GM10248 (cell line): ENCODE results near the gene STAB1.

ENCODE experiments used
- CTCF ChIA-PET: fragments of 300-600 bp; sonication (Branson Sonifier 250); formaldehyde crosslinking; extraction: SDS; loops from one replicate; lab custom pipeline; 2021; ENCODE audit warnings: antibody characterized with exemption; lab: Yijun Ruan, JAX
- POLR2A ChIA-PET: fragments of 350-650 bp; sonication (Branson Sonifier 250); formaldehyde crosslinking; extraction: SDS; loops from one replicate; lab custom pipeline; 2020; ENCODE audit warnings: antibody characterized with exemption; lab: Yijun Ruan, JAX
- DNase-seq: peaks from one replicate; pipeline ENCODE4 v3.0.0; 2012; ENCODE audit errors: extremely low spot score
- TF ChIP-seq, protein P1 (sequence below): IDR thresholded peaks from 2 replicates; pipeline ENCODE4 v1.5.1; 2012; ENCODE audit warnings: mild to moderate bottlenecking, low read depth; ENCODE audit errors: extremely low read depth, missing control alignments, control extremely low read depth

The STAB1 gene

DNA sequence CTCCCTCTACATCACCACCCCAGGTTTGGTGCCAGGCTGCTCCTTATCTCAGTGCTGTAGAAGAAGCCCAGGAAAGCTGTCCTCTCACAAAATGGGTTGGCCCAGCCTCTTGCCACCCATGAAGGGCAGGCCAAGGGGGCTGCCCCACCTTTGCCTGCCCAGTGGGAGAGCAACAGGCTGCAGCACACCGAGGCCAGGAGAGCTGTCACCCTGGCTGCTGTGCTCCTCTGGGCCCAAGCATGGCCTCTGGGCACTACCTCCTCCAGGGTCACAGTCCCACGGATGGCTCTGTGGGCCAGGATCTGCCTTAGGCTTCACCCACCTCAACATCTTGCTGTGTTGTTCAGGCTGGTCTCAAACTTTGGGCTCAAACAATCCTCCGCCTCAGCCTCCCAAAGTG, 6.4 kb upstream of the STAB1 start:
- ChIA-PET POLR2A (no interaction called here), CTCF (interaction anchor here (0.9 to 1.8 kb wide), 4 partner anchors 15 to 77 kb away, joined by 3 to 6 read pairs (median 3); no protein-coding TSS in a partner anchor)
- no peak for DNase-seq

DNA sequence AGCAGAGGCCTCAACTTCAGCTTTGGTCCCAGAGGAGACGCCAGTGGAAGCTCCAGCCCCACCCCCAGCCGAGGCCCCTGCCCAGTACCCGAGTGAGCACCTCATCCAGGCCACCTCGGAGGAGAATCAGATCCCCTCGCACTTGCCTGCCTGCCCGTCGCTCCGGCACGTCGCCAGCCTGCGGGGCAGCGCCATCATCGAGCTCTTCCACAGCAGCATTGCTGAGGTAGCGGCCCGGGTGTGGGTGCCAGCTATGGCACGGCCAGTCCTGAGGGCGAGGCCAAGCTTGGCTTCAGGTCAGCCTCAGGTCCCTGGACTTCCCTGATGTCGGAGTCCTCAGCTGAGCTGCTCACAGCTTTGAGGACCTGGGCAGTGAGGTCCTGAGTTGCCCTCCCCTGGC, 5.7 kb upstream of the STAB1 start:
- ChIA-PET CTCF (interaction anchor here (0.9 to 1.4 kb wide), 4 partner anchors 16 to 43 kb away, joined by 3 to 5 read pairs (median 3); no protein-coding TSS in a partner anchor), POLR2A (no interaction called here)
- TF ChIP-seq, protein P1, sequence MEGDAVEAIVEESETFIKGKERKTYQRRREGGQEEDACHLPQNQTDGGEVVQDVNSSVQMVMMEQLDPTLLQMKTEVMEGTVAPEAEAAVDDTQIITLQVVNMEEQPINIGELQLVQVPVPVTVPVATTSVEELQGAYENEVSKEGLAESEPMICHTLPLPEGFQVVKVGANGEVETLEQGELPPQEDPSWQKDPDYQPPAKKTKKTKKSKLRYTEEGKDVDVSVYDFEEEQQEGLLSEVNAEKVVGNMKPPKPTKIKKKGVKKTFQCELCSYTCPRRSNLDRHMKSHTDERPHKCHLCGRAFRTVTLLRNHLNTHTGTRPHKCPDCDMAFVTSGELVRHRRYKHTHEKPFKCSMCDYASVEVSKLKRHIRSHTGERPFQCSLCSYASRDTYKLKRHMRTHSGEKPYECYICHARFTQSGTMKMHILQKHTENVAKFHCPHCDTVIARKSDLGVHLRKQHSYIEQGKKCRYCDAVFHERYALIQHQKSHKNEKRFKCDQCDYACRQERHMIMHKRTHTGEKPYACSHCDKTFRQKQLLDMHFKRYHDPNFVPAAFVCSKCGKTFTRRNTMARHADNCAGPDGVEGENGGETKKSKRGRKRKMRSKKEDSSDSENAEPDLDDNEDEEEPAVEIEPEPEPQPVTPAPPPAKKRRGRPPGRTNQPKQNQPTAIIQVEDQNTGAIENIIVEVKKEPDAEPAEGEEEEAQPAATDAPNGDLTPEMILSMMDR: no peak
- DNase-seq: no peak

More for the DNA sequence above, 6.4 kb upstream of the STAB1 start:
- TF ChIP-seq, protein P1: no peak

DNA sequence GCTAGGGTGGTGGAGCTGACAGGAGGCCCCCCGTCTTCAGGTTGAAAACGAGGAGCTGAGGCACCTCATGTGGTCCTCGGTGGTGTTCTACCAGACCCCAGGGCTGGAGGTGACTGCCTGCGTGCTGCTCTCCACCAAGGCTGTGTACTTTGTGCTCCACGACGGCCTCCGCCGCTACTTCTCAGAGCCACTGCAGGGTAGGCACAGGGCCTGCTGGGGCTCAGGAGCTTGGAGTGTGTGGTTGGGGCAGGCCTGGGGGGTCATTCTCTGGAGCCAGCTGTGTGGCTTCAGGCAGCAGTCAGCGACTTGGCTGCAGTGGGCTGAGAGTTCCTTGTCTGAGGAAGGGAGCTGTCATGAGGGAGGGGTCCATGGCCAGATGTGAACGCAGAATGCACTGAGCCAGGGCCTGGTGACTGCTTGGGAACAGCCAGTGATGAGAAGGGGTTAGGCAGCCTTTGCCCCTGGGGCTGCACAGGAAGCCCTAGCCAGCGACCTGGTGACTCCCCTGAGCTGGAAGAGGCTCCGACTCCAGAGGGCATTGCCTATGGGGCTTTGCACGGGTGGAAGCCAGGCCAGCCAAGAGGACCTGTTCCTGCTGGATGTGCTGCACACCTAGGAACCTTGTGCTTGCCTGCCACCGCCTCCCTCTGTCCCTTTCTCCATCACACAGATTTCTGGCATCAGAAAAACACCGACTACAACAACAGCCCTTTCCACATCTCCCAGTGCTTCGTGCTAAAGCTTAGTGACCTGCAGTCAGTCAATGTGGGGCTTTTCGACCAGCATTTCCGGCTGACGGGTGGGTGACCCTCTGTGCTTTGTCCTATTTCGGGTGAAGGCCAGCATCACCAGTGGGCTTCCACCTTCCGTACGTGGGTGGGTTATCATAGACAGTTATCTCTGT, 4.9 kb upstream of the STAB1 start:
- TF ChIP-seq, protein P1: no peak
- no peak for DNase-seq
- ChIA-PET POLR2A (no interaction called here), CTCF (interaction anchor here (0.8 to 1.6 kb wide), 6 partner anchors 8 to 43 kb away, joined by 3 to 5 read pairs (median 3); no protein-coding TSS in a partner anchor)

DNA sequence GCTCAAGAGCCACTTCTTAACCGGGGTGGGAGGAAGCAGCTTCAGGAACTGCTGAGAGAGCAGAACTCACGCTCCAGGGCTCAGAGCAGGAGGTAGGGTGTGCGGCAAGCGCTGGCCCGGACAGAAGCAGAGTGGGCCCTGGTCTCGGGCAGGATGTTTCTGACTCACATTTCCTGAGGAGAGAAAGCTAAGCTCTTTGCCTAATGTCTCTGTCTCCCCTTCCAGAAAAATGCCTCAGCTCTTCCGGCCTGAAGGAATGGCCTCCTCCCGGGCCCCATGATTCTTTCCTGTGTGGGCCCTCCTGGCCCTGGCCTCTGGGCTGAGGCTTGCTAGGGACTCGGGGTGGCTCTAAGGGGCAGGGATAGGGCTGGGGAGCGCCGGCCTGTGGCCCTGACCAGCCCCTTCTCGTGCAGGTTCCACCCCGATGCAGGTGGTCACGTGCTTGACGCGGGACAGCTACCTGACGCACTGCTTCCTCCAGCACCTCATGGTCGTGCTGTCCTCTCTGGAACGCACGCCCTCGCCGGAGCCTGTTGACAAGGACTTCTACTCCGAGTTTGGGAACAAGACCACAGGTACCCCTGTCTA, 4.1 kb upstream of the STAB1 start:
- no peak for DNase-seq
- ChIA-PET POLR2A (no interaction called here), CTCF (interaction anchor here (0.8 to 1.6 kb wide), 4 partner anchors 9 to 44 kb away, joined by 3 to 5 read pairs (median 3); no protein-coding TSS in a partner anchor)
- TF ChIP-seq, protein P1: no peak

DNA sequence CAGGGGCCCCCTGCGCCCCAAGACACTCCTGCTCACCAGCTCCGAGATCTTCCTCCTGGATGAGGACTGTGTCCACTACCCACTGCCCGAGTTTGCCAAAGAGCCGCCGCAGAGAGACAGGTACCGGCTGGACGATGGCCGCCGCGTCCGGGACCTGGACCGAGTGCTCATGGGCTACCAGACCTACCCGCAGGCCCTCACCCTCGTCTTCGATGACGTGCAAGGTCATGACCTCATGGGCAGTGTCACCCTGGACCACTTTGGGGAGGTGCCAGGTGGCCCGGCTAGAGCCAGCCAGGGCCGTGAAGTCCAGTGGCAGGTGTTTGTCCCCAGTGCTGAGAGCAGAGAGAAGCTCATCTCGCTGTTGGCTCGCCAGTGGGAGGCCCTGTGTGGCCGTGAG, 3.1 kb upstream of the STAB1 start:
- CTCF ChIA-PET: interaction anchor here (1.1 kb wide), 1 partner anchor 35 kb away, joined by 3 read pairs; no protein-coding TSS in a partner anchor
- POLR2A ChIA-PET: no interaction called here
- no peak for DNase-seq
- TF ChIP-seq, protein P1: no peak

DNA sequence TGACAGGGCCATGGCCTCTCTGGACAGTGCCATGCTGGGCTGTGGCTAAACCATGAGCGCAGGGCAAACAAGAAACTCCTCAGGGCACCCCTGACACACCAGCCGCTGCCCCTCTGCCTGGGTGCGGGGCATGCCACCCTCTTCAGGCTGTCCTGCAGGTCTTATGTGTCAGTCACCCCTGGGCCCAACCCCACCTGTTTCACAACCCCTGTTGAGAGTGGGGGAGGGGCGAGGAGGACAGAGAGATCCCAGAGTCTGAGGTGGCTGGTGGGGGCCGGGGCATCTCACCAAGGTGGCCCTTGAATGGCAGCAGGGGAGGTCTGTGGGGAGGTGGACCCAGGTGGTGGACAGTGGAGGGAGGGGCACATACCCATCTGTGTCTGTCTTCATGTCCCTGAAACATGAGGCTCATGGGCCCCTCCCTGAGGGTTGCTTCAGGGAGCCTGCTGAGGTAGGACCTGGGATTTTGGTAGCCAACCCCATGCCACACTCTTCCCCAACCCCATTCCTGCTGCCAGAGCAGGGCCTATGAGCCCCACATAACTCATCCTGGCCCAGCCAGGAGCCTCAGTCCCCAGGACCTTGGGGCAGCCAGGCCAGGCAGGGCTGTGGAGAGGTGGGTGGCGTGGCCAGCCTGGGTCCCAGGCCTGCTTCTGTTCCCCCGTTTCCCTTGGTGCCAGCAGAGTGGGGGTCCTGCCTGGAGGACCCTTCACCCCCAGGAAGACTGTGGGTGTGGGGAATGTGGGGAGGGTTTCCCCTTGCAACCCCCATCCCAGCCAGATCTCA, 1.7 kb upstream of the STAB1 start:
- TF ChIP-seq, protein P1: no peak
- POLR2A ChIA-PET: no interaction called here
- DNase-seq: no peak

More for the DNA sequence above, 1.7 kb upstream of the STAB1 start:
- CTCF ChIA-PET: no interaction called here
